ENCODE results near the gene ACTN3.

GRCh38 chr11:66510271-66510989 is 36.3 kb upstream of the ACTN3 start, which contains the start of gene BBS1:
- TF ChIP-seq CTCF (IDR thresholded peaks at IDR 0.05) (peak in 1 of 5 experiments; percentile 24), POLR2A (IDR thresholded peaks at IDR 0.05) (peak in 1 of 2 donors; percentile 48), EP300 (IDR thresholded peaks at IDR 0.05) (peak in 1 of 2 donors; percentile 85)

Data from tibial nerve (tissue), 4 donors.